ENCODE measurements around the gene DEFB125. TPM values are rescaled to one million over a fixed set of nuclear protein-coding genes. Genes with fewer than 3 reads are reported as not detected.

DEFB125 gene, protein sequence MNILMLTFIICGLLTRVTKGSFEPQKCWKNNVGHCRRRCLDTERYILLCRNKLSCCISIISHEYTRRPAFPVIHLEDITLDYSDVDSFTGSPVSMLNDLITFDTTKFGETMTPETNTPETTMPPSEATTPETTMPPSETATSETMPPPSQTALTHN
- total RNA-seq (not detected), total RNA-seq (0 reads per million in 2 donors)

DNA sequence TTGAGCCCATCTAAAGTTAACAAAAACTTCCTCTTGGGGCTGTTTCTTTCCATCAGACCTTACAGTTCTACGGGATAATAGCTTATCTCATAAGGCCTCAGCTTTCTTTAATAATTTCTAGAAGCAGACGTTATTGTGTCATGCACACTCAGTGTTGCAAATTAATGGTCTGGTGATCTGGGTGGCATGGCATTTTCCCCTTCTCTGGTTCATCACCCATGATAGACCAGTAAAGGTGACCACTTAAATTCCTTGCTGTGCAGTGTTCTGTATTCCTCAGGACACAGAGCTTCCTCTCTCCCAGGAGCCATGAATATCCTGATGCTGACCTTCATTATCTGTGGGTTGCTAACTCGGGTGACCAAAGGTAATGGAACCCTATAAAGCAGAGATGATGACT is at the start of gene DEFB125:
Gene DEFB125, plus strand, starts transcription at position 272 of the 400 bp plus-strand sequence. Its CDS starts 38 bp downstream, at position 310.
- H3K27me3 Mint-ChIP-seq = peaks cover 66% of the 10 kb centered on the region

DNA sequence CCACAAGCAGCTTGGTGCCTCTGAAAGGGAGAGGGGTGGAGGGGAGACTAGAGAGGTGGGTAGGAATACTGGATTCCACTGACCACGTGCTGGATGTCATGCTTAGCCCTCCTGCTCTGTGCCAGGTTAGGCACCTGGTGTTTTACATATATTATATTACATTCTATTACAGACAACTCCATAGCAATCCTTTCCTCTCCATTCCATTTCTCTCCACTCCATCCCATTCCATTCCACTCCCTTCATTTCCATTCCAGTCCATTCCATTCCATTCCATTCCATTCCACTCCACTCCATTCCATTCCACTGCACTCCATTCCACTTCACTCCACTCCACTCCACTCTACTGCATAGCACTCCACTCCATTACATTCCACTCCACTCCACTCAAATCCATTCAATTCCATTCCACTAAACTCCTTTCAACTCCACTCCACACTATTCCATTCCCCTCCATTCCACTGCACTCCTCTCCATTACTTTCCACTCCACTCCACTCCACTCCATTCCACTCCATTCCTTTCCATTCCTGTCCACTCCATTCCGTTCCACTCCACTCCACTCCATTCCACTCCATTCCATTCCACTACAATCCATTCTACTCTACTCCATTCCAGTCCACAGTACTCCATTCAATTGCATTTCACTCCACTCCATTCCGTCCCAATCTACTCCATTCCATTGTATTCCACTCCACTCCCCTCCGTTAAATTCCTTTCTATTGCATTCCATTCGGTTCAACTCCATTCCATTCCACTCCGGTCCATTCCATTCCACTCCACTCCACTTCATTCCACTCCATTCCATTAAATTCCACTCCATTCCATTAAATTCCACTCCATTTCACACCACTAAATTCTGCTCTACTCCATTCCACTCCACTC is 27.2 kb upstream of the DEFB125 start:
- no peak for DNase-seq
- no peak for ATAC-seq
- H3K4me3 Mint-ChIP-seq = no peak overlapping the region
- no peaks in the 10 kb centered on the region for H3K4me1 Mint-ChIP-seq
- H3K9me3 ChIP-seq (ENCODE audit: control insufficient read depth, low read length, poor library complexity, severe bottlenecking) = peaks cover 2% of the 10 kb centered on the region
- H3K36me3 Mint-ChIP-seq (ENCODE audit: low read depth) = no peaks in the 10 kb centered on the region
- H3K27ac Mint-ChIP-seq = no peak overlapping the region
- H3K27me3 Mint-ChIP-seq = no peaks in the 10 kb centered on the region

More for the DNA sequence above, at the start of gene DEFB125:
- H3K9me3 ChIP-seq (ENCODE audit: control insufficient read depth, low read length, poor library complexity, severe bottlenecking) = peaks cover 2% of the 10 kb centered on the region
- H3K4me1 Mint-ChIP-seq = no peaks in the 10 kb centered on the region
- no peak for ATAC-seq
- no peak within 1 kb of the TSS for H3K27ac Mint-ChIP-seq
- no peak within 1 kb of the TSS for H3K4me3 Mint-ChIP-seq
- no peak for DNase-seq
- no peaks in the 10 kb centered on the region for H3K36me3 Mint-ChIP-seq (ENCODE audit: low read depth)

GRCh38 chr20:61230-61629 is 26.2 kb upstream of the DEFB125 start:
- H3K36me3 Mint-ChIP-seq (ENCODE audit: low read depth) = no peaks in the 10 kb centered on the region
- H3K4me3 Mint-ChIP-seq = no peak overlapping the region
- H3K9me3 ChIP-seq (ENCODE audit: control insufficient read depth, low read length, poor library complexity, severe bottlenecking) = peaks cover 2% of the 10 kb centered on the region
- DNase-seq (no peak), ATAC-seq (no peak)
- H3K4me1 Mint-ChIP-seq = no peaks in the 10 kb centered on the region
- no peaks in the 10 kb centered on the region for H3K27me3 Mint-ChIP-seq
- no peak overlapping the region for H3K27ac Mint-ChIP-seq

GRCh38 chr20:61757-62156 is 25.7 kb upstream of the DEFB125 start:
- ATAC-seq (no peak), DNase-seq (no peak)
- no peaks in the 10 kb centered on the region for H3K36me3 Mint-ChIP-seq (ENCODE audit: low read depth)
- H3K4me3 Mint-ChIP-seq = no peak overlapping the region
- no peak overlapping the region for H3K27ac Mint-ChIP-seq
- no peaks in the 10 kb centered on the region for H3K27me3 Mint-ChIP-seq
- peaks cover 2% of the 10 kb centered on the region for H3K9me3 ChIP-seq (ENCODE audit: control insufficient read depth, low read length, poor library complexity, severe bottlenecking)
- no peaks in the 10 kb centered on the region for H3K4me1 Mint-ChIP-seq

GRCh38 chr20:62487-62886 is 25.0 kb upstream of the DEFB125 start:
- H3K27me3 Mint-ChIP-seq = no peaks in the 10 kb centered on the region
- no peaks in the 10 kb centered on the region for H3K36me3 Mint-ChIP-seq (ENCODE audit: low read depth)
- no peak overlapping the region for H3K4me3 Mint-ChIP-seq
- H3K4me1 Mint-ChIP-seq = no peaks in the 10 kb centered on the region
- ATAC-seq (no peak), DNase-seq (no peak)
- no peak overlapping the region for H3K27ac Mint-ChIP-seq
- H3K9me3 ChIP-seq (ENCODE audit: control insufficient read depth, low read length, poor library complexity, severe bottlenecking) = peaks cover 2% of the 10 kb centered on the region

GRCh38 chr20:64026-64603 is 23.4 kb upstream of the DEFB125 start:
- peaks cover 2% of the 10 kb centered on the region for H3K9me3 ChIP-seq (ENCODE audit: control insufficient read depth, low read length, poor library complexity, severe bottlenecking)
- H3K4me3 Mint-ChIP-seq = no peak overlapping the region
- no peaks in the 10 kb centered on the region for H3K4me1 Mint-ChIP-seq
- DNase-seq (no peak), ATAC-seq (no peak)
- H3K36me3 Mint-ChIP-seq (ENCODE audit: low read depth) = no peaks in the 10 kb centered on the region
- no peaks in the 10 kb centered on the region for H3K27me3 Mint-ChIP-seq
- no peak overlapping the region for H3K27ac Mint-ChIP-seq

- H3K4me1 Mint-ChIP-seq = no peaks in the 10 kb centered on the region
- peaks cover 2% of the 10 kb centered on the region for H3K9me3 ChIP-seq (ENCODE audit: control insufficient read depth, low read length, poor library complexity, severe bottlenecking)
- no peaks in the 10 kb centered on the region for H3K36me3 Mint-ChIP-seq (ENCODE audit: low read depth)
- ATAC-seq (no peak), DNase-seq (no peak)
- no peaks in the 10 kb centered on the region for H3K27me3 Mint-ChIP-seq
- no peak overlapping the region for H3K27ac Mint-ChIP-seq
- no peak overlapping the region for H3K4me3 Mint-ChIP-seq
Measured at GRCh38 chr20:64766-65322, 22.6 kb upstream of the DEFB125 start.

DNA sequence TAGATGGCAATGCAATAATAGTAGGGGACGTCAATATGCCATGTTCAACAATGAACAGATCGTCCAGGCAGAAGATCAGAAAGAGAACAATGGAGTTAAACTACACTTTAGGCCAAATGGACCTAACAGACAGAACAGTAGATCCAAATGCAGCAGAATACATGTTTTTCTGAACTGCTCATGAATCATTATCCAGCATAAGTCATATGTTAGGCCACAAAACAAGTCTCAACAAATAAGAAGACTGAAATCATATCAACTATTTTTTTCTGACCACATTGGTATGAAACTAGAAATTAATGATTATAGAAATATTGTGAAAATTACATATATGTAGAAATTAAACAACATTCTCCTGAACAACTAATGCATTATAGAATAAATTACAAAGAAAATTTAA is 10.2 kb upstream of the DEFB125 start:
- H3K27me3 Mint-ChIP-seq = peaks cover 4% of the 10 kb centered on the region
- no peak for DNase-seq
- ATAC-seq = no peak
- no peaks in the 10 kb centered on the region for H3K36me3 Mint-ChIP-seq (ENCODE audit: low read depth)
- no peak overlapping the region for H3K27ac Mint-ChIP-seq
- no peaks in the 10 kb centered on the region for H3K4me1 Mint-ChIP-seq
- no peaks in the 10 kb centered on the region for H3K9me3 ChIP-seq (ENCODE audit: control insufficient read depth, low read length, poor library complexity, severe bottlenecking)
- no peak overlapping the region for H3K4me3 Mint-ChIP-seq

DNA sequence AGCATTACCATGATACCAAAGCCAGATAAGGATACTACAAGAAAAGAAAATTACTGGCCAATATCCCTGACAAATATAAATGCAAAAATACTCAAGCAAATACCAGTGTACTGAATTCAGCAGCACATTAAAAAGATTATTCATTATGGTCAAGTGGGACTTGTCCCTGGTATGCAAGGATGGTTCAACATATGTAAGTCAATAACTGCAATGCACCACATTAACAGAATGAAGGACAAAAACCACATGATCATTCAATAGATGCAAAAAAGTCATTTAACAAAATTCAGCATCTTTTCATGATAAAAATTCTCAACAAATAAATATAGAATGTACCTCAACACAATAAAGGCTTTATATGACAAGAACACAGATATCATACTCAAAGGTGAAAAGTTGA is 9.1 kb upstream of the DEFB125 start:
- ATAC-seq = no peak
- DNase-seq = no peak
- no peaks in the 10 kb centered on the region for H3K9me3 ChIP-seq (ENCODE audit: control insufficient read depth, low read length, poor library complexity, severe bottlenecking)
- Mint-ChIP-seq H3K27me3 (no peaks in the 10 kb centered on the region), H3K27ac (no peak overlapping the region), H3K36me3 (ENCODE audit: low read depth) (no peaks in the 10 kb centered on the region), H3K4me3 (no peak overlapping the region), H3K4me1 (no peaks in the 10 kb centered on the region)

DNA sequence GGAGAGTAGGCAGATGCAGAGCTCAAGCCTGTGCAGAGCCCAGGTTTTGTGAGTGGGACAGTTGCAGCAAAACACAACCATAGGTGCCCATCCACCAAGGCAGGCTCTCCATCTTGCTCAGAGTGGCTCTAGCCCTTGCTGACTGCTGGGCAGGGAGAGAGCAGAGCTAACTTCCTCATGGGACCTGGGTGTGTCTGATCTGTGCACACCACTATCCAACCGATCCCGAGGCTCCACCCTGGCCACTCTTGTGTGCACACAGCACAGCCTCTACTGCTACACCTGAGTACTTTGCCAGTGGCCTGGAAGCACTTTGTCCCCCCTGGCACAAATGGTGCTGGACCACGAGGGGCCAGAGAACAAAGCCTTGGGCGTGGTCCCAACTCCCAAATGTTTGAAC is 7.9 kb upstream of the DEFB125 start:
- no peaks in the 10 kb centered on the region for H3K9me3 ChIP-seq (ENCODE audit: control insufficient read depth, low read length, poor library complexity, severe bottlenecking)
- Mint-ChIP-seq H3K27me3 (peaks cover 7% of the 10 kb centered on the region), H3K4me1 (no peaks in the 10 kb centered on the region), H3K27ac (no peak overlapping the region), H3K36me3 (ENCODE audit: low read depth) (no peaks in the 10 kb centered on the region), H3K4me3 (no peak overlapping the region)
- ATAC-seq (no peak), DNase-seq (no peak)

DNA sequence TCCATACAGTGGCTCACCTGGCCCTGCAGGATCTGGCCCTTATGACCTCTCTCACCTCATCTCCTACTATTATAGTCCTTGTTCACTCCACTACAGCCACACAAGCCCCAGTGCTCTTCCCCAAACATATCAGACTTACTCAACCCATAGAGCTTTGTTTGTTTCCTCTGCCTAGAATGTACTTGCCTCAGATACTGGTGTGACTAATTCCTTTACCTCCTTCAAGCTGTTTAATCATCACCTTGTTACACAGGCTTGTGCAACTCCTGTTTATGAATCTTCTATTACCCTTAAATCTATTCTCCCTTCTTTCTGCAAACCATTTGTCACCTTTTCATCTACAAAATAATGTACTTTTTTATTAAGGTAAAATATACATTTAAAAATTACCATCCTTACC is 3.2 kb downstream of the DEFB125 start:
- peaks cover 2% of the 10 kb centered on the region for H3K36me3 Mint-ChIP-seq (ENCODE audit: low read depth)
- H3K27me3 Mint-ChIP-seq = peaks cover 66% of the 10 kb centered on the region
- H3K27ac Mint-ChIP-seq = no peak overlapping the region
- peaks cover 11% of the 10 kb centered on the region for H3K9me3 ChIP-seq (ENCODE audit: control insufficient read depth, low read length, poor library complexity, severe bottlenecking)
- ATAC-seq (no peak), DNase-seq (no peak)
- H3K4me1 Mint-ChIP-seq = no peaks in the 10 kb centered on the region
- no peak overlapping the region for H3K4me3 Mint-ChIP-seq

- H3K27me3 Mint-ChIP-seq = peaks cover 52% of the 10 kb centered on the region
Measured at GRCh38 chr20:93641-94040, 6.2 kb downstream of the DEFB125 start.

DNA sequence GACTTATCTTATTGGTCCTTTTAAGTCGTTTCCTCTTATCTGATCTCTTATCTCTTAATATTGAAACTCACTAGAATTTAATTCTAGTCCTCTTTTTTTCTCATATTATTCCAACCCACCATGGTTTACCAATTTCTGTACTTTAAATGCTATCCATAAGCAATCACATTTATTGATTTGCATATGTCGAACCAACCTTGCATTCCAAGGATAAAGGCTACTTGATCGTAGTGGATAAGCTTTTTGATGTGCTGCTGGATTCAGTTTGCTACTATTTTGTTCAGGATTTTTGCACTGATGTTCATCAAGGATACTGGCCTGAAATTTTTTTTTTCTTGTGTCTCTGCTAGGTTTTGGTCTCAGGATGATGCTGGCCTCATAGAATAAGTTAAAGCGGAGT is 7.7 kb downstream of the DEFB125 start:
- H3K4me1 Mint-ChIP-seq = no peaks in the 10 kb centered on the region
- H3K27ac Mint-ChIP-seq = no peak overlapping the region
- H3K9me3 ChIP-seq (ENCODE audit: control insufficient read depth, low read length, poor library complexity, severe bottlenecking) = peaks cover 8% of the 10 kb centered on the region
- H3K36me3 Mint-ChIP-seq (ENCODE audit: low read depth) = peaks cover 2% of the 10 kb centered on the region
- ATAC-seq = no peak
- no peak for DNase-seq
- peaks cover 57% of the 10 kb centered on the region for H3K27me3 Mint-ChIP-seq
- no peak overlapping the region for H3K4me3 Mint-ChIP-seq

More at GRCh38 chr20:93641-94040, 6.2 kb downstream of the DEFB125 start:
- Mint-ChIP-seq H3K27ac (no peak overlapping the region), H3K4me1 (no peaks in the 10 kb centered on the region), H3K4me3 (no peak overlapping the region), H3K36me3 (ENCODE audit: low read depth) (peaks cover 2% of the 10 kb centered on the region)
- DNase-seq = no peak
- ATAC-seq = no peak
- H3K9me3 ChIP-seq (ENCODE audit: control insufficient read depth, low read length, poor library complexity, severe bottlenecking) = peaks cover 8% of the 10 kb centered on the region

Data from T-helper 17 cell (primary cell).